Gastroesophageal sphincter (tissue), 4 donors: ENCODE data around the gene APEH. TPM values are rescaled to one million over a fixed set of nuclear protein-coding genes. Genes with fewer than 3 reads are reported as not detected.

Source experiments
- ATAC-seq: fragments of 150-250 bp; one replicate; pipeline ENCODE4 v1.9.1; 2016; ENCODE audit warnings: mild to moderate bottlenecking, moderate library complexity
- H3K27ac ChIP-seq, 4 donors: fragments of 200-600 bp; sonication (generic) in 3 of 4; 1 replicate in 3 of 4; 2 replicates in 1 of 4; pipeline ENCODE4 v1.5.1; 2016 to 2019
- H3K27me3 ChIP-seq: fragments of 200-600 bp; sonication (generic); one replicate; pipeline ENCODE4 v1.5.1; 2019
- H3K36me3 ChIP-seq, 2 donors: fragments of 200-600 bp; sonication (generic); one replicate each; pipeline ENCODE4 v1.5.1; 2019; ENCODE audit warnings: control low read depth in 1 of 2
- H3K4me1 ChIP-seq, 3 donors: fragments of 200-600 bp; sonication (generic); 1 replicate in 2 of 3; 2 replicates in 1 of 3; pipeline ENCODE4 v1.5.1; 2016 to 2019; ENCODE audit warnings: control low read depth in 2 of 3
- H3K4me3 ChIP-seq, 2 donors: fragments of 200-600 bp; sonication (generic); one replicate each; pipeline ENCODE4 v1.5.1; 2019; ENCODE audit warnings: mild to moderate bottlenecking in 1 of 2, moderate library complexity in 1 of 2
- H3K9me3 ChIP-seq, 3 donors: fragments of 200-600 bp; sonication (generic); one replicate each; pipeline ENCODE4 v1.5.1; 2017 to 2019; ENCODE audit warnings: control low read depth in 2 of 3
- CTCF ChIP-seq, 4 experiments: fragments of 200-600 bp in 2 of 4; fragments of 450-650 bp in 2 of 4; sonication (generic) in 1 of 4; IDR thresholded peaks; one replicate each; pipeline ENCODE4 v1.5.1; 2017 to 2019; ENCODE audit warnings: antibody characterized with exemption in 4 of 4, mild to moderate bottlenecking in 2 of 4, moderate library complexity in 2 of 4
- EP300 ChIP-seq: sonication (generic); formaldehyde crosslinking; IDR thresholded peaks from one replicate; pipeline ENCODE4 v1.6.1; 2017; ENCODE audit warnings: antibody characterized with exemption, mild to moderate bottlenecking
- POLR2A ChIP-seq, 2 donors: fragments of 450-650 bp; IDR thresholded peaks; one replicate each; pipeline ENCODE4 v1.6.1; 2017; ENCODE audit warnings: antibody characterized with exemption in 2 of 2, mild to moderate bottlenecking in 2 of 2, moderate library complexity in 1 of 2
- POLR2AphosphoS5 ChIP-seq: sonication (generic); formaldehyde crosslinking; IDR thresholded peaks from one replicate; pipeline ENCODE4 v1.6.1; 2017; ENCODE audit warnings: antibody characterized with exemption
- WGBS, 2 donors: methylation state at CpG; one replicate each; pipeline ENCODE4 v1.1.5; 2018; ENCODE audit warnings: low coverage in 1 of 2; 5-methylcytosine and 5-hydroxymethylcytosine counted together
- total RNA-seq, 4 donors: library from RNA; depleted of rRNA; stranded (reverse); fragments of >200 nt; gene quantifications; one replicate each; pipeline ENCODE4 v1.1.0, GENCODE V29; 2016

APEH gene
- total RNA-seq, 4 donors from 2014 or later, result 61.4 to 80.2 (median 71.5) TPM

- Histone ChIP-seq H3K27me3 (no peaks in the 10 kb centered on the region), H3K4me3 (no peak overlapping the region), H3K4me1 (peaks cover 0 to 27% (median 8%) of the 10 kb centered on the region in 3 donors), H3K9me3 (no peaks in the 10 kb centered on the region), H3K36me3 (peaks cover 0 to 65% of the 10 kb centered on the region in 2 donors), H3K27ac (no peak overlapping the region)
- no peak for ATAC-seq
- WGBS, 2 donors, result 100% methylated on average over 1 of the region's 7 CpGs; no CpG with 5 or more reads in 1 of the 2 donors
- no peak for TF ChIP-seq CTCF (IDR thresholded peaks at IDR 0.05)
- TF ChIP-seq EP300, result no peak
These were observed 42.0 kb downstream of the APEH start for GRCh38 chr3:49716169-49716568.

GRCh38 chr3:49716691-49717210 lies 42.6 kb downstream of the APEH start:
- TF ChIP-seq POLR2A (IDR thresholded peaks at IDR 0.05) (no peak), EP300 (no peak), CTCF (IDR thresholded peaks at IDR 0.05) (no peak), POLR2AphosphoS5 (no peak)
- WGBS, 2 donors, result no CpG with 5 or more reads among the region's 16 CpGs
- H3K27me3 ChIP-seq, result no peaks in the 10 kb centered on the region
- no peaks in the 10 kb centered on the region for H3K9me3 ChIP-seq
- H3K27ac ChIP-seq, result no peak overlapping the region
- peaks cover 0 to 65% of the 10 kb centered on the region in 2 donors for H3K36me3 ChIP-seq
- ATAC-seq, result no peak
- H3K4me1 ChIP-seq, result peaks cover 0 to 33% (median 8%) of the 10 kb centered on the region in 3 donors
- no peak overlapping the region for H3K4me3 ChIP-seq

GRCh38 chr3:49717211-49717958 lies 43.2 kb downstream of the APEH start:
- WGBS, 2 donors, result 100% methylated on average over 3 of the region's 14 CpGs; no CpG with 5 or more reads in 1 of the 2 donors
- Histone ChIP-seq H3K27me3 (no peaks in the 10 kb centered on the region), H3K9me3 (no peaks in the 10 kb centered on the region), H3K4me1 (peaks cover 0 to 39% (median 9%) of the 10 kb centered on the region in 3 donors), H3K36me3 (peaks cover 0 to 65% of the 10 kb centered on the region in 2 donors), H3K27ac (no peak overlapping the region), H3K4me3 (no peak overlapping the region)
- TF ChIP-seq EP300, result no peak
- TF ChIP-seq POLR2AphosphoS5, result no peak
- no peak for TF ChIP-seq CTCF (IDR thresholded peaks at IDR 0.05)
- no peak for TF ChIP-seq POLR2A (IDR thresholded peaks at IDR 0.05)
- no peak for ATAC-seq

- Histone ChIP-seq H3K4me1 (peaks cover 0 to 47% (median 17%) of the 10 kb centered on the region in 3 donors), H3K4me3 (peak overlapping the region in 1 of 2 donors; percentile 62), H3K27me3 (no peaks in the 10 kb centered on the region), H3K36me3 (peaks cover 0 to 58% of the 10 kb centered on the region in 2 donors), H3K27ac (no peak overlapping the region), H3K9me3 (no peaks in the 10 kb centered on the region)
- TF ChIP-seq POLR2A (IDR thresholded peaks at IDR 0.05), result no peak
- no peak for TF ChIP-seq CTCF (IDR thresholded peaks at IDR 0.05)
- TF ChIP-seq POLR2AphosphoS5, result no peak
- no peak for TF ChIP-seq EP300
- no peak for ATAC-seq
- 60% methylated on average over 3 of the region's 75 CpGs; no CpG with 5 or more reads in 1 of the 2 donors for WGBS, 2 donors
These were observed 44.1 kb downstream of the APEH start for GRCh38 chr3:49717959-49718857.
